Smooth muscle cell (in vitro differentiated cells): ENCODE measurements around the gene CYP26C1. TPM values are rescaled to one million over a fixed set of nuclear protein-coding genes. Genes with fewer than 3 reads are reported as not detected.

Experiments used
- DNase-seq: peaks from one replicate; lab custom pipeline; 2025; ENCODE audit not compliant: unreplicated experiment; lab: John Stamatoyannopoulos, UW
- H2AFZ ChIP-seq: fragments of 200-600 bp; sonication (generic); 2 replicates; pipeline ENCODE4 v1.6.0; 2016; ENCODE audit warnings: antibody characterized with exemption, low read depth, mild to moderate bottlenecking
- H3F3A ChIP-seq: fragments of 200-600 bp; sonication (generic); 2 replicates; pipeline ENCODE4 v1.6.0; 2017; ENCODE audit warnings: antibody characterized with exemption, low read depth
- H3K27ac ChIP-seq: fragments of 200-600 bp; sonication (generic); 2 replicates; pipeline ENCODE4 v1.5.1; 2016; ENCODE audit warnings: low read depth, mild to moderate bottlenecking
- H3K27me3 ChIP-seq: fragments of 200-600 bp; sonication (generic); 2 replicates; pipeline ENCODE4 v1.6.1; 2016; ENCODE audit warnings: low read depth, mild to moderate bottlenecking
- H3K36me3 ChIP-seq: fragments of 200-600 bp; sonication (generic); 2 replicates; pipeline ENCODE4 v1.5.1; 2016; ENCODE audit warnings: low read depth
- H3K4me1 ChIP-seq: fragments of 200-600 bp; sonication (generic); 2 replicates; pipeline ENCODE4 v1.5.1; 2016; ENCODE audit warnings: low read depth
- H3K4me2 ChIP-seq: fragments of 200-600 bp; sonication (generic); 2 replicates; pipeline ENCODE4 v1.6.0; 2016; ENCODE audit warnings: mild to moderate bottlenecking
- H3K4me3 ChIP-seq: fragments of 200-600 bp; sonication (generic); 2 replicates; pipeline ENCODE4 v1.5.1; 2016; ENCODE audit warnings: mild to moderate bottlenecking
- H3K79me2 ChIP-seq: fragments of 200-600 bp; sonication (generic); 2 replicates; pipeline ENCODE4 v1.6.0; 2016; ENCODE audit warnings: low read depth, mild to moderate bottlenecking
- H3K9ac ChIP-seq: fragments of 200-600 bp; sonication (generic); 2 replicates; pipeline ENCODE4 v1.6.0; 2016; ENCODE audit warnings: low read depth
- H3K9me3 ChIP-seq: fragments of 200-600 bp; sonication (generic); replicated peaks from 2 replicates; pipeline ENCODE4 v1.5.1; 2016; ENCODE audit warnings: low read depth
- H4K20me1 ChIP-seq: fragments of 200-600 bp; sonication (generic); 2 replicates; pipeline ENCODE4 v1.6.0; 2016; ENCODE audit warnings: low read depth
- WGBS: methylation state at CpG from one replicate; pipeline ENCODE4 v1.1.7; 2016; ENCODE audit warnings: low lambda C conversion rate; 5-methylcytosine and 5-hydroxymethylcytosine counted together
- polyA plus RNA-seq: library from polyadenylated mRNA; unstranded; fragments of >200 nt; fragmentation: Nextera tagmentation; extraction: Ambion mirVana; gene quantifications from 2 replicates; pipeline ENCODE4 v1.2.1, GENCODE V29; 2016
- total RNA-seq: library from RNA; depleted of rRNA; stranded (reverse); fragments of >200 nt; gene quantifications from 2 replicates; pipeline ENCODE4 v1.2.3, GENCODE V29; 2014
- TF ChIP-seq, protein P1 (sequence below): fragments of 200-600 bp; sonication (generic); IDR thresholded peaks from 2 replicates; pipeline ENCODE4 v1.5.1; 2017; ENCODE audit warnings: borderline replicate concordance, mild to moderate bottlenecking, antibody characterized with exemption; ENCODE audit not compliant: insufficient read depth, poor library complexity, severe bottlenecking

Gene CYP26C1
- total and polyA plus RNA-seq, 2 experiments from 2014 or later, result 0.13 TPM; not detected in 1

DNA sequence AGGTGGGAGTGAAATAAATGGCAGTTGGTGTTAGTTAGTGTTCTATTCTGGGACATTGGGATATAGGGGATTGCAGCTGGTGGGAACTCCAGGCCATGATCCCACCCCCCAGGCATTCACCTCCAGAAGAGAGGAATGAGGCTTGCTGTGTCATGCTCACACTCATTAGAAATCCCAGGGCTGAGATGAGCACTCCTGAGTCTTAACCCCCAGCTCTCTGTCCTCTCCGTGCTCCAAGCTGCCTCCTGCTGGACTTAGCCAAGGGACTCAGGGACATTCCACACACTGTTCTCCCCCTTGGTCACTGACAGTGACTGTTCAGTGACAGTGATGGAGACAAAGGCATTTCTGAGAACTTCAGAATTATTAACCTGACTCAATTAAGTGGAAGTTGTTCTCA, 34.6 kb downstream of the CYP26C1 start:
- Histone ChIP-seq H3K79me2 (no peaks in the 10 kb centered on the region), H3F3A (no peaks in the 10 kb centered on the region), H3K36me3 (no peaks in the 10 kb centered on the region), H3K4me2 (no peak overlapping the region), H3K4me1 (no peaks in the 10 kb centered on the region), H2AFZ (no peak overlapping the region), H3K27me3 (no peaks in the 10 kb centered on the region), H3K4me3 (no peak overlapping the region), H3K27ac (no peak overlapping the region), H4K20me1 (no peaks in the 10 kb centered on the region), H3K9me3 (no peaks in the 10 kb centered on the region), H3K9ac (no peak overlapping the region)
- WGBS, result 78% methylated on average over 1 of the region's 1 CpG
- no peak for DNase-seq
- TF ChIP-seq, protein P1, sequence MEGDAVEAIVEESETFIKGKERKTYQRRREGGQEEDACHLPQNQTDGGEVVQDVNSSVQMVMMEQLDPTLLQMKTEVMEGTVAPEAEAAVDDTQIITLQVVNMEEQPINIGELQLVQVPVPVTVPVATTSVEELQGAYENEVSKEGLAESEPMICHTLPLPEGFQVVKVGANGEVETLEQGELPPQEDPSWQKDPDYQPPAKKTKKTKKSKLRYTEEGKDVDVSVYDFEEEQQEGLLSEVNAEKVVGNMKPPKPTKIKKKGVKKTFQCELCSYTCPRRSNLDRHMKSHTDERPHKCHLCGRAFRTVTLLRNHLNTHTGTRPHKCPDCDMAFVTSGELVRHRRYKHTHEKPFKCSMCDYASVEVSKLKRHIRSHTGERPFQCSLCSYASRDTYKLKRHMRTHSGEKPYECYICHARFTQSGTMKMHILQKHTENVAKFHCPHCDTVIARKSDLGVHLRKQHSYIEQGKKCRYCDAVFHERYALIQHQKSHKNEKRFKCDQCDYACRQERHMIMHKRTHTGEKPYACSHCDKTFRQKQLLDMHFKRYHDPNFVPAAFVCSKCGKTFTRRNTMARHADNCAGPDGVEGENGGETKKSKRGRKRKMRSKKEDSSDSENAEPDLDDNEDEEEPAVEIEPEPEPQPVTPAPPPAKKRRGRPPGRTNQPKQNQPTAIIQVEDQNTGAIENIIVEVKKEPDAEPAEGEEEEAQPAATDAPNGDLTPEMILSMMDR, result no peak

DNA sequence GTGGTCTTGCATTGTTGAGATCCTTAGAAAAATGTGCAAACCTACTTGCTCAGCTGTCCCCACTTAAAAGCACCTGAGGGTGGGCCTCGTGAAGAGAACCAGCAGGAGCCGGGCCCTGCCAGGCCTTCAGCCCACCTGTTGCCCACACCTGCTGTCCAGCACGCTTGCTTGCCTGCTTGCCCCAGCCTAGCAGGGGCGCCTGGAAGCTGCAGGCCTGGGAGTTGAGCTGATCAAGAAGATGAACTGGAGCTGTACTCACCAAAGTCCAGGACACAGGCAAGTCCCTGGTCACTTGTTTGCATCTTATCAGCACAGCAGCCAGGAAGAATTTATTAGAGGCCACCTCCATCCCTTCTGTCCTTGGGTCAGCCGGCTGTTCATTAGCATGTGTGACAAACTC, 36.3 kb downstream of the CYP26C1 start:
- H3K36me3 ChIP-seq, result no peaks in the 10 kb centered on the region
- no peaks in the 10 kb centered on the region for H3F3A ChIP-seq
- H2AFZ ChIP-seq, result no peak overlapping the region
- H3K4me1 ChIP-seq, result no peaks in the 10 kb centered on the region
- WGBS, result 83% methylated on average over 5 of the region's 5 CpGs
- H3K4me3 ChIP-seq, result no peak overlapping the region
- H3K9me3 ChIP-seq, result no peaks in the 10 kb centered on the region
- H3K4me2 ChIP-seq, result no peak overlapping the region
- TF ChIP-seq, protein P1, result no peak
- no peaks in the 10 kb centered on the region for H3K27me3 ChIP-seq
- DNase-seq, result no peak
- H3K27ac ChIP-seq, result no peak overlapping the region
- no peaks in the 10 kb centered on the region for H4K20me1 ChIP-seq
- H3K79me2 ChIP-seq, result no peaks in the 10 kb centered on the region
- H3K9ac ChIP-seq, result no peak overlapping the region

DNA sequence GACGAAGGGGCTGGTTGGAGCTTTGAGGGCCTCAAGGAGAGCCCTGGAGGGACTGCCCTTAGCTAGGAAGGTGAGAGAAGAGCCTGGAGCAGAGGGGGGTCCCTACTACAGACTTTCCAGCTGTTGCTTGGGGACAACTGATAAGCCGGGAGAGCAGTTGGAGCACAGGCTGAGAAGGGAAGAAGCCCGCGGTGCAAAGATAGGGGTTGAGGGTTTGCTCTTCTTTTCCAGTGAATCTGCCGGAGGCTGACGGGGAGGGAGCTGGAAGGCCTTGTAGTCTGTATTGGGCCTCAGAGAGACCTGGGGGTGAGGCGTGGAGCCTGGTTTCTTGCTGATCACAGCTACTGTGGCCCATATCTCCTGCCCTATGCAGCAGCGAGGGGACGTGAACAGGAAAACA, 36.8 kb downstream of the CYP26C1 start:
- WGBS, result 78% methylated on average over 9 of the region's 9 CpGs
- H3K4me3 ChIP-seq, result no peak overlapping the region
- no peaks in the 10 kb centered on the region for H3K9me3 ChIP-seq
- H3K9ac ChIP-seq, result no peak overlapping the region
- no peaks in the 10 kb centered on the region for H4K20me1 ChIP-seq
- DNase-seq, result no peak
- no peaks in the 10 kb centered on the region for H3F3A ChIP-seq
- no peaks in the 10 kb centered on the region for H3K4me1 ChIP-seq
- H3K27ac ChIP-seq, result no peak overlapping the region
- TF ChIP-seq, protein P1, result no peak
- no peaks in the 10 kb centered on the region for H3K36me3 ChIP-seq
- H3K27me3 ChIP-seq, result no peaks in the 10 kb centered on the region
- H3K79me2 ChIP-seq, result no peaks in the 10 kb centered on the region
- no peak overlapping the region for H2AFZ ChIP-seq
- no peak overlapping the region for H3K4me2 ChIP-seq

DNA sequence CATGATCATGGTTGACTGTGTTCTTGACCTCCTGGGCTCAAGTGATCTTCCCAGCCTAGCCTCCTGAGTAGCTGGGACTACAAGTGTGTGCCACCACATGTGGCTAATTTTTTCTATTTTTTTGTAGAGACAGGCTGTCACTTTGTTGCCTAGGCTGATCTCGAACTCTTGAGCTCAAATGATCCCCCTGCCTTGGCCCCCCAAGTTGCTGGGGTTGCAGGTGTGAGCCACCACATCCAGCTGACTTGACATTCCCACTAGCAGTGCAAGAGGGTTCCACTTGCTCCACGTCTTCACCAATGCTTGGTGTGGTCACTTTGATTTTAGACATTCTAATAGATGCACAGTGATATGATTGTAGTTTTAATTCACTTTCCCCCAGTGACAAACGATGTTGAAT, 38.2 kb downstream of the CYP26C1 start:
- H3K27me3 ChIP-seq, result no peaks in the 10 kb centered on the region
- no peaks in the 10 kb centered on the region for H3K36me3 ChIP-seq
- 86% methylated on average over 3 of the region's 3 CpGs for WGBS
- TF ChIP-seq, protein P1, result no peak
- DNase-seq, result no peak
- H3K4me1 ChIP-seq, result no peaks in the 10 kb centered on the region
- H3K4me2 ChIP-seq, result no peak overlapping the region
- H3F3A ChIP-seq, result no peaks in the 10 kb centered on the region
- H3K79me2 ChIP-seq, result no peaks in the 10 kb centered on the region
- H3K9me3 ChIP-seq, result peaks cover 4% of the 10 kb centered on the region
- H2AFZ ChIP-seq, result no peak overlapping the region
- no peak overlapping the region for H3K9ac ChIP-seq
- H3K27ac ChIP-seq, result no peak overlapping the region
- H3K4me3 ChIP-seq, result no peak overlapping the region
- no peaks in the 10 kb centered on the region for H4K20me1 ChIP-seq
